ENCODE measurements around the gene COPZ2.

The COPZ2 gene

GRCh38 chr17:47997586-47997985 is 40.0 kb downstream of the COPZ2 start:
- no peak for TF ChIP-seq CTCF (conservative IDR thresholded peaks at IDR 0.05; ENCODE audit: low read depth, low read length)
- no peak overlapping the region for H3K4me3 ChIP-seq (ENCODE audit: low read depth, low read length)
- no peak for DNase-seq (ENCODE audit: low read depth)

- DNase-seq (ENCODE audit: low read depth), result no peak
- TF ChIP-seq CTCF (conservative IDR thresholded peaks at IDR 0.05; ENCODE audit: low read depth, low read length), result no peak
These were observed 41.4 kb downstream of the COPZ2 start for GRCh38 chr17:47996201-47996600.

GRCh38 chr17:47995241-47995935 is 42.2 kb downstream of the COPZ2 start:
- no peak overlapping the region for H3K4me3 ChIP-seq (ENCODE audit: low read depth, low read length)
- TF ChIP-seq CTCF (conservative IDR thresholded peaks at IDR 0.05; ENCODE audit: low read depth, low read length), result no peak
- DNase-seq (ENCODE audit: low read depth), result no peak

More at GRCh38 chr17:47996201-47996600, 41.4 kb downstream of the COPZ2 start:
- H3K4me3 ChIP-seq (ENCODE audit: low read depth, low read length), result no peak overlapping the region

DNA sequence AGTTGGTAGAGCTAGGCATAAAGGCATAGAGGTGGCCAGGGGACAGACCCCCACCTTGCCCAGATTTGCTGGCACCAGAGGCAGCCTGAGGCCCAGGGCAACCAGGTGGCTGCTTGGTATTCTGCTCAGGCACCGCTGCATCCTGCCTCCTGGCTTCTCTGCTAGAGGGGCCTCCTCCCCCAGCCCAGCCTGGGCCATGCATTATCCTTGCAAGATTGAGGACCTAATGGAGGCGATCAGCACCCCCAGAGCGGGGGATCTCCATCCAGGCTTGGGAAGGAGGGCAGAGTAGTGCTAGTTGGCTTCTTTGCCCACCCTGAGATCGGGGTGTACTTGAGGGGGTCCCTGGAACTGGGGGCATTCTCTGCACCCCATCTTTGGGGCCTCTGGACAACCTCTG is 42.9 kb downstream of the COPZ2 start:
- H3K4me3 ChIP-seq (ENCODE audit: low read depth, low read length), result no peak overlapping the region
- no peak for DNase-seq (ENCODE audit: low read depth)
- no peak for TF ChIP-seq CTCF (conservative IDR thresholded peaks at IDR 0.05; ENCODE audit: low read depth, low read length)

DNA sequence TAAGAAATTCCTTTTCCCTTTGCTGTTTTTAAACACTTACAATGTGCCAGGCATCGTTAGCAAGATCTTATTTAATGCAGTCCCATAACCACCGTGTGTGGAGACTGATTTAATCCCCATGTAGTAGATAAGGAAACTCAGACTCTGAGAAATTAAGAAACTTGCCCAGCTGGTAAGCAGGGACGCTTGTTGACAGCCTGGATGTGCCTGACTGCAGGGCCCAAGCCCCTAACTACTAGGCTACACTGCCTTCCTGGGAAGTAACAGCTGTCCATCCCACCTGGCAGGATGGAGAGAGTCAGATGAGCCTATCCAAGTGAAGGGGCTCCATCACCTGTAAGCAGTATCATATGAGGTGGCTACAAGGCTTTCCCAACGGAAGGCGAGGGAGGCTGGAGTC is 43.6 kb downstream of the COPZ2 start:
- no peak for TF ChIP-seq CTCF (conservative IDR thresholded peaks at IDR 0.05; ENCODE audit: low read depth, low read length)
- no peak overlapping the region for H3K4me3 ChIP-seq (ENCODE audit: low read depth, low read length)
- DNase-seq (ENCODE audit: low read depth), result no peak

DNA sequence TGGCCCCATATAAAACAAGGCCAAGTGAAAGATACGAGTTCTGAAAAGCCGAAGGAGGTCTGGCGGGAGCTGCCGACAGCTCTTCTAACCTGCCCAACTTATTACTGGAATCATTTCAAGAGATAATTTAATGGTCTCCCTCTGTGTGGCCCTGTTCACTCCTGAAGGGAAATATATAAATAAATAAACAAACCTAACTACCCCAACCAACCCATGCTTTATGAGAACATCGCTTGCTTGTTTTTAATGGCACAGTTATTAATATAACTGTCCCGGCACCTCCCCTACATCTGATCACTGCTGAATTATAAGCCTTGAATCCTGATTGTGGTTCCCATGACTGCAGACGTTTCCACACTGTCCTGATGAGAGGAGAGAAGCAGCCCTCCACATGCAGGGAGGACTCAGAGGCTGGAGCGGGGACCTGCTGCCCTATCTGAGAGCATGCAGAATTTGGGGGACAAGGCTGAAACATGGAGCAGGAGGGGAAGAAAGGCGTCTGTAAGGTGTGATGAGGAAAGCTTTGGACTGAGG is 44.5 kb downstream of the COPZ2 start:
- TF ChIP-seq CTCF (conservative IDR thresholded peaks at IDR 0.05; ENCODE audit: low read depth, low read length), result no peak
- no peak for DNase-seq (ENCODE audit: low read depth)
- no peak overlapping the region for H3K4me3 ChIP-seq (ENCODE audit: low read depth, low read length)

GRCh38 chr17:47992216-47992615 is 45.4 kb downstream of the COPZ2 start:
- no peak for TF ChIP-seq CTCF (conservative IDR thresholded peaks at IDR 0.05; ENCODE audit: low read depth, low read length)
- no peak for DNase-seq (ENCODE audit: low read depth)
- H3K4me3 ChIP-seq (ENCODE audit: low read depth, low read length), result no peak overlapping the region

Measured in choroid plexus epithelial cell (primary cell).